NCI-H1436 (cell line): ENCODE results near the gene COPS2.
"Not testable (repeated sequence)": the region's sequence is repeated elsewhere in the genome, so short reads cannot be mapped to it uniquely, and the experiment has no call there.

Experiments
- DNase-seq: peaks from one replicate; lab custom pipeline; 2025; lab: John Stamatoyannopoulos, UW

The COPS2 gene

DNA sequence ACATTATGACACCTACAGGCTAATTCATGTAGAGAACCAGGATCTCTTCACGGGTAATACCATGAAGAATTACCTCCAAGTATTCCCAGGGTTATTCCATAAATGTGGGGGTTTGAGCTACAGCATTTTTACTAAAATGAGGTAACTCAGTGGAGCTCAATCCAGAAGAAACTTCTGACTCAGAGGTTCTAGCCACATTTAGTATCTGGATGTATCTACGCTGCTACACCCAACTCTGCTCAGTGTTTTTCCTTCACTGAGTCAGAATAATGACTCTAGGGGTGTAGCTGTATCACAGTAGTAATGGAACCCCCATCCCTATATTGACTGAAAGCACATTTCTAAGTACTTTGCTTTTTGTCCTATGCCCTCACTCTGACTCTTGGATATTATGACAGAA lies 52.4 kb downstream of the COPS2 start:
- DNase-seq, result no peak

DNA sequence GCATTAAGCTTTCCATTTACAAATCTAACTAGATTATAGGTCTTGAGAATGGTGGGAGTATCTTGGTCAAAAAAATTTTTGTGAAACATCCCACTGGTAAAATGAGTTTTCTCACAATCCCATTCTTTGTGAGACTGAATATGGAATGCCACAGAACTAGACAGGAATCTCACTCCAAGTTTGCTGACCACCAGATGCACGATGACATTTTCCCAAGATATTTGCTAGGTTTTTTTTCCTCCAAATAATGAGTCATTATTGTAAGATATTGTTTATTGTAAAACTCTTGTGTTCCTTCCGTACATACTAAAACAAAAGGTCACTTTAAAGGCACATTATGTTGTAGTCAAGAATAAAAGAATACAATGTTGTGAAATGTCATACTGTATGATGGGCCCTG lies 53.9 kb downstream of the COPS2 start:
- no peak for DNase-seq

DNA sequence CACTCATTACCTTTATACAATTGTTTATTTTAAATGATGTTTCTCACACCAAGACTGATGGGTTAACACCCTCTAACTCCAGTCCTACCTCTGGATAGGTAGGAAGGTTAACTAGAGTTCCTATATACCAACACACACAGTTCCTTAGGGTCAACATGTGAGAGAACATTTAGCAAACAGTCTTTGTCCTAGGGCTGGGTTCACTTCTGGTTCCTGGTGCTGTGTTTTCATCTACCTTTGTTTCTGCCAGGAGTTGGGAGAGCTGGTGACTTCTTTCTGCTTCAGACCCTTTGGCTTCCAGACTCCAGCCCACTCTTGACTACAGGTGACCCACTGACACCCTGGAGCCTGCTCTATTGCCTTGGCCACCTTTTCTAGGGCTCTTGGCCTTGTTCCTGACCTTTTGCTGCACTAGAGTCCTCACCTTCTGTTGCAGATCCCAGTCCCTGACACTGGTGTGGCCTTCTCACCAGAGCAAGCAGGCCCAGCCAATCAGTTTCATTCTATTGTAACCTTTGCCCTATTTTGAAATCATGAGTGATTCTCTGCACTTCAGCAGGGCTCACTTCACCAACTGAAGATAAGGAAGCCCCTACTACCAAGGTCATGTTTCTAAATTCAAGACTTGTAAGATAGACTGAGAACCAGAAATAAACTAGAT lies 59.2 kb downstream of the COPS2 start:
- DNase-seq, result no peak

DNA sequence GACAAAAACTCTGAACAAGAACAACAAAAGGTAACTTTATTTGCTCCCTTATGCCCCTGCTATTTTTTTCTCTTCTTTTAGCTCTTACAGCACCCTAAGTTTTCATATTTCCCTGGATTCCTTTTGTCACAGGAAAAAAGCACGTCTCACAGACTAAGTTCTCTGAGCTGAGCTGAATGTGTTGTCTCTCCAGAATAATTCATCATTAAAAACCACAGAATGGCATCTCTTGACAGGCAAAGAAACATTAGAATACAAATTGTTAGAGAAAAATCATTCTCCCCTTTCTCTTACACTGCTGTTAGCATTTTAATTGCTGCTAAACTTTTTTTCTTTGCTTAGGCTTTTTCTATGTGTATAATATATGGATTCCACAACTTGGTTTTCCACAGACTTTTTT lies 60.5 kb downstream of the COPS2 start:
- DNase-seq, result no peak

DNA sequence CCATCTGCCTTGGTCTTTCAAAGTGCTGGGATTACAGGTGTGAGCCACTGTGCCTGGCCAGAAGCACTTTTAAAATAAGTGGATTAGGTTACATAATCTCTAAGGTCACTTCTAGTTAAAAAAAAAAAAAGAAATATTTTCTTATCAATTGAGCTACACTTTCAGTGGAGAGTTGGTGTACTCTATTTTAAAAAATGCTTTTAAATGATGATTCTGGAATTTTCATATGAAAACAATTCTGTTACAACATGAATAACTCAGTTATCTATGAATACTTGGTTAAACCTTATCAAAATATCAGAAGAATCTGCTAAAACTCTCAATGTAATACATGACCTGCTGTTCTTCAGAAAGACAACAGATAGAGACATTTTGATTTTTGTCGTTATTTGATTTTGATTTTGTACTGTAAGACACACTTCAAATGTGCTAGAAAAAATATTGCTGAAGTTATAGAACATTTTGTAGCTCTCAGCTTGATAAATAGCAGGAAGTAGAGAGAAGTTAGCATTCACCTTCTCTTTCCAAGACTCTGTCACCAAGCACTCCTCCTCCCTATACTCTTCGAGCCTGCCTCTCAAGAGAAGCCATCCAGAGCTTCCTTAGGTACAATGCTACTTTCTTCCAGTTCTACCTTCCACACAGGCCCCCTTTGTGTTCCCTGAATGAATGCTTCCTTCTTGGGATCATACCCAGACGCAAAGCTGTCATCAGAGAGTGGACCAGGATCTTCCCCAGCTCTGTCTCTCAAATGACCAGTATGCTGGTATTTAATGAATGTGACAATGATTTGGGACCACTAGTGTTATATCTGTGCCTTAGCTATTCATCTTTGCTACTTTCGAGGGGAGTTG lies 61.9 kb downstream of the COPS2 start:
- DNase-seq, result no peak

DNA sequence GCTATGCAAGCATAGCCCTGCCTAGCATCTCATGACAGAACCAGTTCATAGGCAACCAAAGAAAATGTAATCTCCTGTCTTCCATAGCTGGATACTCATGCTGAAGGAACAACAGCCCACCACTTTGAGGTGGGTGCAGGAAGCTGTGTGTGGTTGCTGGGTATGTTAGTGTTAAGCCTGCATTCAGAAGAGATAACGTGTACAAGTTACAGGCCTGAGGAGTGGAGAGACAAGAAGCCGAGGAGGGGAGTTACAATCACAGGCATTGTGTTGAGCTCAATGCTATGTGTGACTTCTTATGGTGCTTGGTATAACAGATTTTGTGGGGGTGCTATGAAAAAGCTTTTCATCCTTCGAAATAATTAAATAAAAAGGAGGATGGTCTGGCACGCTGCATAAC lies 66.4 kb downstream of the COPS2 start:
- no peak for DNase-seq

DNA sequence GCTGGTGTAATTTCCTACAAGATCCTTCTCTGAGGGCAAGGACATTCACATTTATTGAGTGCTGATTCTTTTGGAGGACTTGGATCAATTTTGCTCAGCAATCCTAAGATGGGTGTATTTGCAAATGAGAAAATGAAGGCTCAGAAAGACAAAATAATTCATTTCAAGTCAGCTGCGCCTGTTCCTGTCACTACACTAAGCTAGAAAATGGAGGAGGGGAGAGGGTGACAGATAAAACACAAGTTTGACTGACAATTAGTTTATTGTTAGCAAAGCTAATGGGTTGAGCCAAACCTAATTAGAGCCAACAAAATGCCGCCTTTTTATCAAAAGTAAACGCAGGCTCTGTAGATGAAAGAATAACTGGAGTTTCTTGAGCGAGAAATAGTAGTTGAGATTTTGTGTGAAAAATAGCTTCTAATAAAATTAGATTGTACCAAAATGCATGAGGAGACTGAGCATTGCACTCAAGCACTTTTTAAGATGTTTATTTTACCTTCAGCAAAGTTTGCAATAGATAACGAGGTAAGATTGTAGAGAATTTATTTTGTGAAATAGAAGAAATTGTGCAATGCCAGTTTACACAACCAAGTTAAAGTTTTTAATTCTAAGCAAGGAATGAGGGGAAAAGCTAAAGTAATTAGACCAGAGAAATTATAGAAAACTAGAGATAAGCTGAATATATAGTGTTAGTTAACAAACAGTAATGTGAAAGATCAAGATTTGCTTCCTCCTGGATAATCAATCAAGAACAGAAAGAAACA lies 69.5 kb downstream of the COPS2 start:
- DNase-seq, result no peak

DNA sequence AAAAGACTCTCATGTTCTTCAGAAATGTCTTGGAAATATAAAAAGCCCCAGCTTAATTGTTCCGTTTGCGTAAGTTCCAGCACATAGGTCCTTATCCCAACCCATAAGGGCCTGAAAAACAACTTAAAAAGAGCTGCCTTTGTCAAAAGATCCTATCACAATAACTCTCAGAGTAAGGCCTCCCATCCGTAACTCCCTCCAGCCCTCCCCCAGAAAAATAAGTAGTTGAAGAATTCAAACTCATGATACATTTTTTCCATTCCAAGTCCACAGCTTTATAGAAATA lies 71.2 kb downstream of the COPS2 start:
- no peak for DNase-seq

DNA sequence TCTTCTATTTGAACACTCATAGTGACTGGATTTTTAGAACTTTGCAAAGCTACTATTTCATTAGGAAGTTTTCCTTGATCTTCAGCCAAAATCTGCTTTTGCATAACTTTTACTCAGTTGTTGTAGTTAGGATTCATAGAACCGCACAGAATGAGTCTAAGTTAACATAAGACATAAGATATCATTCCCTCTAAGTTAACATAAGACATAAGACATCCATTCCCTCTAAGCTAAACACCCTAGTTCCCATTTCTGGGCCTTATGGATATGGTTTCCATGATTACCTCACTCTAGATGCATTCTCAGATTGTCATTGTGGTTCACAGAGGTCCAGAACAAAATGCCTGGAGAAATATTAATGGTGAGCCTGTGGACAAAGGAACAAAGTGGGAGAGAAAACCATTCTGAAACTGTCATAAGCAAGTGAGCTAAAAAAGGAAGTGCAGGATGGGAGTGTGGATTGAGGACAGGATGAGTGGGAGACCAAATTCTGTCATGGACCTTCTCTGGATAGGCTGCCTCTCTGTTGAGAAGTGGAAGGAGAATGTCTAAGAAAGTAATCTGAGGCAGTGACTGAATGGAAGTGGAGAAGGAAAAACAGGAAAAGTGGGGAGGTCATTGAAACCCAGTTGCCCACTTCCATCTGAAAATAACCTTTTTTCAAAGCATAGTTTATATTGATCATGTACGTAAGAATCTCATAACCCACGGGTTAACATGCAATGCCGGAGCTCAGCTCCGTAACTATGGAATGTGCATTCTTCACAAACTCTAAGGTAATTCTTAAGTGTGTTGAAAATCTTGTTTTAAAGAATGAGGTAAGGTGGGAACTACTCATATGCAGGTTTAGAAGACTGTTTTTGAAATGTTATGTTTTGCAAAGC lies 71.8 kb downstream of the COPS2 start:
- DNase-seq, result no peak

DNA sequence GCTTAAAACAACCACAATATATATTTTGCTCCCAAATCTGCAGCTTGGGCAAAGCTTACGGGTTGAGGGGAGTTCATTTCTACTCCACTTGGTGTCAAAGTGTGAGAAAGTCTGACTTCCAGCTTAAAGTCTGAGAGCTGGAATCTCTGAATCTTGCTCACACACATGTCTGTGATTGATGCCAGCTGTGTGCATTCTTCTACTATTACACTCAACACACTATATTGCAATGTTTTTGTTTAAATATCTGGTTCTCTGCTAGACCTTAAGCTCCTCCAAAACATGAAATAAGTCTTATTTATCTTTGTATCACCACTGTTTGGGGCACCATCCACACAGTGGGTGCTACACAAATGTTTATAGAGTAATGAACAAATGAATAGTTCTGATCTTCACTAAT lies 72.4 kb downstream of the COPS2 start:
- DNase-seq, result no peak

DNA sequence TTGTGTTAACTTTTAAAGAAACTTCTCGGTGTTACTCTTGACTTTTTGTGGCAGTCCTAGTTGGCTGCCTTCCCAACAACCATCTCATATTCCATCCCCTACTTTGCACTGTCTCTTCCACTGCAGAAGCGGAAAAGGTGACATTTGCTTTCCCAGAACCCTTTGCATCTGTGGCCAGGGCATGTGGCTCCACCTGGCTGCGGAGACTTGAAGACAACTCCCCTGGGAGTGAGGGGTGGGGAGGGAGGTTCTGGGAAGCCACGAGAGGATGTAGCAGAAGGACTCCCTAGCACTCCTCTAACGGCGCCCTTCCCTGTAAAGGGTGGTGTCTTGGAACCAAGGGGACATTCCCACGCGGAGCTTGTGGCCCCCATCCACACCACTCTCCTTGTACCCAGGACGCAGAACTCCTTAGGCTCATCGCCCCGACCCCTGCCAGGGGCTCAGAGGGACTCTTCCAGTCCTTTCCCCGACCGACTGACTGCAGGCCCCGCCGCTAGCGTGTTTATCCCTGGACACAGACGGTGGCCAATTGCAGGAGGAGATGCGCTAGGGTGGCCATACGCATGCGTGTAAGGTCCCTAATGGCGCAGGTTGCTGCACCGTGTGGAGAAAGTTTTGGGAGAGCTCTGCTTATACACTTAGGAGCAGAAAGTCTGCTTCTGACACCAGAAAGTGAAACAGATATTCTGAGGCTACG lies 75.9 kb downstream of the COPS2 start:
- DNase-seq, result no peak

DNA sequence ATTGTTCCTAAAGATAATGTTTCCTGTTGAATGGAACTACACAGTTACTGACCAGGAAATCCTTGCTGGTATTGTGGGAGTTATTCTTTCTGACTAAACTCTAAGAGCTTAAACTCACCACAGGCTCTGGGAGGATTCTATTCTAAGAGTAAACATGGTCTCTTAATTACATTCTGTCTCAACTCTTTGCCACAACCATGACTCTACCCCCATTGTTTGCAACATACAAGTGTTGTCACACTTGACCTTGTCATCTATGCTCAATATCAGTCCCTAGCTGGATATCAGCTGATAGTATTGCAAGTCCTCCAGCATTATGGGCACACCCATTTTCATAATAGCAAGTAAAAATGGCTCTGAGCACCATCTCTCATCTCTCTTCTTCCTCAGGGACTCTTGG lies 79.5 kb downstream of the COPS2 start:
- no peak for DNase-seq

DNA sequence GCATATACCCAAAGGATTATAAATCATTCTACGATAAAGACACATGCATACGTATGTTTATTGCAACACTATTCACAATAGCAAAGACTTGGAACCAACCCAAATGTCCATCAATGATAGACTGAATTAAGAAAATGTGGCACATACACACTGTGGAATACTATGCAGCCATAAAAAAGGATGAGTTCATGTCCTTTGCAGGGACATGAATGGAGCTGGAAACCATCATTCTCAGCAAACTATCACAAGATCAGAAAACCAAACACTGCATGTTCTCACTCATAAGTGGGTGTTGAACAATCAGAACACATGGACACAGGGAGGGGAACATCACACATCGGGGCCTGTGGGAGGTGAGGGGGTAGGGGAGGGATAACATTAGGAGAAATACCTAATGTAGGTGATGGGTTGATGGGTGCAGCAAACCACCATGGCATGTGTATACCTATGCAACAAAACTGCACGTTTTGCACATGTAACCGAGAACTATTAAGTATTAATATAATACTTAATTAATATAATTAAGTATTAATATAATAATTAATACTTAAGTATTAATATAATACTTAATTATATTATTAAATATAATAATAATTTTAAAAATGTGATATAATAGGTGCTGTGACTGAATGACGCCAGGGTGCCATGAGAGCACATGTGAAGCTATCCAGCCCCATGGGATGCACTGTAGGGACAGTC lies 80.7 kb downstream of the COPS2 start:
- DNase-seq, result not testable (repeated sequence)
